Immature natural killer cell (primary cell): ENCODE data around the gene AKAP14. TPM values are rescaled to one million over a fixed set of nuclear protein-coding genes. Genes with fewer than 3 reads are reported as not detected.
"Not testable (repeated sequence)": the region's sequence is repeated elsewhere in the genome, so short reads cannot be mapped to it uniquely, and the experiment has no call there.

ENCODE experiments used
- DNase-seq, 3 donors: peaks; one replicate each; pipeline ENCODE4 v3.0.0; 2022; ENCODE audit warnings: mixed read lengths in 1 of 3
- H3K27ac Mint-ChIP-seq, 6 donors: one replicate each; pipeline ENCODE4 v1.8.0; 2020; ENCODE audit warnings: mixed read lengths in 6 of 6, mild to moderate bottlenecking in 5 of 6, inconsistent platforms in 4 of 6, moderate library complexity in 3 of 6
- H3K27me3 Mint-ChIP-seq, 3 donors: one replicate each; pipeline ENCODE4 v1.8.0; 2020 to 2021; ENCODE audit warnings: low read depth in 3 of 3, mild to moderate bottlenecking in 3 of 3, mixed read lengths in 3 of 3, moderate library complexity in 3 of 3, inconsistent platforms in 1 of 3
- H3K36me3 Mint-ChIP-seq, 3 donors: one replicate each; pipeline ENCODE4 v1.8.0; 2020; ENCODE audit warnings: mixed read lengths in 3 of 3, inconsistent platforms in 2 of 3, mild to moderate bottlenecking in 2 of 3
- H3K4me1 Mint-ChIP-seq, 2 donors: one replicate each; pipeline ENCODE4 v1.8.0; 2020; ENCODE audit warnings: inconsistent platforms in 2 of 2, mild to moderate bottlenecking in 2 of 2, mixed read lengths in 2 of 2, moderate library complexity in 1 of 2
- H3K4me3 Mint-ChIP-seq, 5 donors: one replicate each; pipeline ENCODE4 v1.8.0; 2020; ENCODE audit warnings: mild to moderate bottlenecking in 5 of 5, mixed read lengths in 5 of 5, inconsistent platforms in 3 of 5, moderate library complexity in 3 of 5
- H3K9me3 Mint-ChIP-seq, 6 donors: one replicate each; pipeline ENCODE4 v1.8.0; 2020; ENCODE audit warnings: mild to moderate bottlenecking in 6 of 6, mixed read lengths in 6 of 6, inconsistent platforms in 4 of 6, moderate library complexity in 3 of 6
- polyA plus RNA-seq, 3 donors: library from polyadenylated mRNA; unstranded; fragments of 300-500 nt; fragmentation: Illumina TruSeq; gene quantifications; one replicate each; pipeline ENCODE4 v1.2.3, GENCODE V29; 2021

AKAP14 gene
- polyA plus RNA-seq, 3 donors from 2014 or later: not detected

DNA sequence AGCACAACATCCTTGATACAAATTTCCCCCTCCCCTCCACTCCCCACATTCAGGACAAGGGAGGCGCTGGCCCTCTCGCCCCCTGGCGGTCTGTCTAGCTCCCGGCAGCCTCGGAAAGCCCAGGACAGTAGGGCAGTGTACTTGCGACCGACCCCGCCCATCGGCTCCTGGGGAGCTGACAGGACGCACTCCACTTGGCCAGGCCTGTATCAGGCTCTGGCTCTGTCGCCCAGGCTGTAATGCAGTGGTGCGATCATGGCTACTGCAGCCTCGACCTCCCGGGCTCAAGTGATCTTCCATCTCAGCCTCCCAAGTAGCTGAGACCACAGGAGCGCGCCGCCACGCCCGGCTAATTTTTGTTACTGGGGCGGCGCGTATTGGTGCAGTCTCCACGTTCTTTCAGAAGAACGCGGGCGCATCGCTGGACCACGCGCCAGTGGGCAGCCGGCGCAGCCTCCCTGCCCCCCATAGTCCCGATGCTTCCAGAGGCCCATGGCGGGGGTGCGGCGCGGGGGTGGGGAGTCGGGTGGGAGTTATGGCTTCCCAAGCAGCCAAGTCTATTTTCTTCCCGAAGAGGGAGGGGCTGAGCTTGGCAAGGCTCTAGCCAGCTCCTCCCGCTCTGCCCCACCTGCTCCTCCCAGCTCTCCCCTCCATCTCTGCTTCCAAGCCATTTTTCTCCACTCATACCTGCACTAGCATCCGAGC is 7.8 kb upstream of the AKAP14 start:
- H3K9me3 Mint-ChIP-seq: peaks cover 0 to 2% (median 0%) of the 10 kb centered on the region in 6 donors
- no peaks in the 10 kb centered on the region for H3K36me3 Mint-ChIP-seq
- H3K4me1 Mint-ChIP-seq: peaks cover 13 to 14% of the 10 kb centered on the region in 2 donors
- no peak overlapping the region for H3K27ac Mint-ChIP-seq
- peak; percentile 43 to 59 (median 46) for DNase-seq
- peak overlapping the region in 3 of 5 donors; percentile 36 to 60 (median 55) for H3K4me3 Mint-ChIP-seq
- peaks cover 0 to under 1% (median 0%) of the 10 kb centered on the region in 3 donors for H3K27me3 Mint-ChIP-seq

DNA sequence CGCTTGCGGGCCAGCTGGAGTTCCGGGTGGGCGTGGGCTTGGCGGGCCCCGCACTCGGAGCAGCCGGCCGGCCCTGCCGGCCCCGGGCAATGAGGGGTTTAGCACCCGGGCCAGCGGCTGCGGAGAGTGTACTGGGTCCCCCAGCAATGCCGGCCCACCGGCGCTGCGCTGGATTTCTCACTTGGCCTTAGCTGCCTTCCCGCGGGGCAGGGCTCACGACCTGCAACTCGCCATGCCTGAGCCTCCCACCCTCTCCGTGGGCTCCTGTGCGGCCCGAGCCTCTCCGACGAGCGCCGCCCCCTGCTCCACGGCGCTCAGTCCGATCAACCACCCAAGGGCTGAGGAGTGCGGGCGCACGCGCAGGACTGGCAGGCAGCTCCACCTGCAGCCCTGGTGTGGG is 5.1 kb upstream of the AKAP14 start:
- not testable (repeated sequence) for H3K4me3 Mint-ChIP-seq, H3K36me3 Mint-ChIP-seq, H3K27ac Mint-ChIP-seq, DNase-seq, H3K9me3 Mint-ChIP-seq, H3K27me3 Mint-ChIP-seq
- peaks cover 12 to 14% of the 10 kb centered on the region in 2 donors for H3K4me1 Mint-ChIP-seq

DNA sequence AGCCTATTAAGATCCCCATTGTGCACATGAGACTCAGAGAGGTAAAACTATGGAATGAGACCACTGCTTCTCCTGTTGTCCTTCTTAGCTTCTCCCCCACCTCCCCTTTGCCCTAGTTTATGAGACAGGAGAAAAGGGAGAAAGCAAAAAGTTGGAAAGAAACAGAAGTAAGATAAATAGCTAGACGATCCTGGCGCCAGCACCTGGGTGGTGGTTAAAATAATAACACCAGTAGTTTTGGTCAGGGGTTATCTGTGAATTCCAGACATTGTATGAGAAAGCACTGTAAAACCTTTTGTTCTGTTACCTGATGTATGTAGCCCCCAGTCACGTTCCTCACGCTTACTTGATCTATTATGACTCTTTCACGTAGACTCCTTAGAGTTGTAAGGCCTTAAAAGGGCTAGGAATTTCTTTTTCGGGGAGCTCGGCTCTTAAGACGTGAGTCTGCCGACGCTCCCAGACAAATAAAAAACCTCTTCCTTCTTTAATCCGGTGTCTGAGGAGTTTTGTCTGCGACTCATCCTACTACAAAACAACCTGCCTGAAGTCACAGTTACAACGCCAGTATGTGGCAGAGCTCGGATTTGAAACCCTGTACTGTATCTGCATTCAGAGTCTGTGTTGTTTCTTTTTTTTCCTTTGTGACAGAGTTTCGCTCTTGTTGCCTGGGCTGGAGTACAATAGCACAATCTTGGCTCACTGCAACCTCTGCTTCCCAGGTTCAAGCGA is 3.6 kb upstream of the AKAP14 start:
- not testable (repeated sequence) for H3K4me1 Mint-ChIP-seq, DNase-seq, H3K4me3 Mint-ChIP-seq, H3K27ac Mint-ChIP-seq, H3K27me3 Mint-ChIP-seq, H3K9me3 Mint-ChIP-seq, H3K36me3 Mint-ChIP-seq

DNA sequence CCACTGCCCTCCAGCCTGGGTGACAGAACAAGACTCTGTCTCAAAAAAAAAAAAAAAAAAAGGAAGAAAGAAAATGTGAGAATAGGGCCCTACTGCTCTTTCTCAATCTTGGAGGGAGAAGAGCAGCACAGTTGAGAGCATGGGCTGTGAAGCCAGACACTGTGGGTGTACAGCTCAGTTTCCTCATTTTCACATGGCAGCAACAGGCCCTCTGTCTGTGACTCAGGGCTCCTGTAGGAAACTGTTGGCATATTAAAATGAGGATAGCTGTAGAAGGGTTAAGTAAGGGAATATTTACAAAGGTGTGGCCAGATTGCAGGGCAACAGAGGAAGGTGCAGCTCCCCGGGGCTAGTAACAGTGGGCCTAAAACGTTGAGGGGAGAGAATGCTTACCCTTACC is 3.4 kb downstream of the AKAP14 start:
- no peak overlapping the region for H3K27ac Mint-ChIP-seq
- H3K27me3 Mint-ChIP-seq: peaks cover 0 to 1% (median 0%) of the 10 kb centered on the region in 3 donors
- H3K4me1 Mint-ChIP-seq: no peaks in the 10 kb centered on the region
- H3K36me3 Mint-ChIP-seq: no peaks in the 10 kb centered on the region
- no peak for DNase-seq
- H3K9me3 Mint-ChIP-seq: no peaks in the 10 kb centered on the region
- no peak overlapping the region for H3K4me3 Mint-ChIP-seq

DNA sequence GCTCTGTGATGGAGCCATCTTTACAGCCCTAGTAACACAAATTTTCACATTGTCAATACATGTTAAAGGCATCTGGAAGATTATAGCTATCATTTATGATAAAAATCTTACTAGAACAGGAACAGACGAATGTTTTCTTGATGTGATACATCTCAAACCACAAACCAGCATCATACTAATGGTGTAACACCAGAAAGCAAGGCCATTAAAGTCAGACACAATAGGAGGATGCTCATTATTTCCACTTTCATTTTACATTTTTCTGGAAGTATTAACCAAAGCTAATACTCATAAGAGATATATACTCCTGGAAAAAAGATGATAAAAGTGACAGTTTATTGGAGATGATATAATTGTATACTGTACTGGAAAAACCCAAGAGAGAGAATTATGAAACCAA is 5.3 kb downstream of the AKAP14 start:
- Mint-ChIP-seq H3K9me3 (no peaks in the 10 kb centered on the region), H3K4me1 (no peaks in the 10 kb centered on the region), H3K4me3 (no peak overlapping the region), H3K27ac (no peak overlapping the region), H3K27me3 (peaks cover 0 to 1% (median 1%) of the 10 kb centered on the region in 3 donors), H3K36me3 (no peaks in the 10 kb centered on the region)
- DNase-seq: no peak

DNA sequence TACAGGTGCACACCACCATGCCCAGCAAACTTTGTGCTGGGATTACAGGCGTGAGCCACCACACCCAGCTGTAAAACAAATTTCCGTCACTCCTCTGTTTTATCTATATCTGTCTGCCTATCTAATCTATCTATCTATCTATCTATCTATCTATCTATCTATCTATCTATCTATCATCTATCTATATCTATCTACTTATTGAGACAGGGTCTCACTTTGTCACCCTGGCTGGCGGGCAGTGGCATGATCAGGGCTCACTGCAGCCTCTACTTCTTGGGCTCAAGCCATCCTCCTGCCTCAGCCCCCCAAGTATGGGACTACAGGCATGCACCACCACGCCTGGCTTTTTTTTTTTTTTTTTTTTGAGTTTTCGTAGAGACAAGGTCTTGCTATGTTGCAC is 20.6 kb downstream of the AKAP14 start:
- no peak overlapping the region for H3K4me3 Mint-ChIP-seq
- H3K9me3 Mint-ChIP-seq: no peaks in the 10 kb centered on the region
- H3K36me3 Mint-ChIP-seq: peaks cover 0 to 4% (median 0%) of the 10 kb centered on the region in 3 donors
- H3K4me1 Mint-ChIP-seq: no peaks in the 10 kb centered on the region
- H3K27ac Mint-ChIP-seq: no peak overlapping the region
- H3K27me3 Mint-ChIP-seq: peaks cover 0 to 4% (median 0%) of the 10 kb centered on the region in 3 donors
- DNase-seq: no peak

DNA sequence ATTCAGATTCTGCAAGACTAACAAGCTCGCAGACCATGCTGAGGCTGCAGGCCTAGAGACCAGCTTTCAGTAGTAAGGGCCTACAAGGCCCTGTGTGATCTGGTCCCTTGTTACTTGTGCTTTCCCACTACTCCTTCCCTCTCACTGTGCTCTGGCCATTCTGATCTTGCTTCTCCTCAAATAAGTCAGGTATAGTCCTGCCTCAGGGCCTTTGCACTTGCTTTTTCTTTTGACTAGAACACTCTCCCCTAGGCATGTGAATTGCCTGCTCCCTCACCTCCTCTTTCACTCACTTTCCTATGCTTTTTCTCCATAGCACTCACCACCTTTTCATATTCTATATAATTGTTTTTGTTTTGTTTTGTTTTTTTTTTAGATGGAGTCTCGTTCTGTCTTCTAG is 22.2 kb downstream of the AKAP14 start:
- Mint-ChIP-seq H3K4me3 (no peak overlapping the region), H3K9me3 (no peaks in the 10 kb centered on the region), H3K27me3 (peaks cover 0 to 4% (median 0%) of the 10 kb centered on the region in 3 donors), H3K27ac (no peak overlapping the region), H3K4me1 (no peaks in the 10 kb centered on the region), H3K36me3 (peaks cover 0 to 4% (median 0%) of the 10 kb centered on the region in 3 donors)
- no peak for DNase-seq

DNA sequence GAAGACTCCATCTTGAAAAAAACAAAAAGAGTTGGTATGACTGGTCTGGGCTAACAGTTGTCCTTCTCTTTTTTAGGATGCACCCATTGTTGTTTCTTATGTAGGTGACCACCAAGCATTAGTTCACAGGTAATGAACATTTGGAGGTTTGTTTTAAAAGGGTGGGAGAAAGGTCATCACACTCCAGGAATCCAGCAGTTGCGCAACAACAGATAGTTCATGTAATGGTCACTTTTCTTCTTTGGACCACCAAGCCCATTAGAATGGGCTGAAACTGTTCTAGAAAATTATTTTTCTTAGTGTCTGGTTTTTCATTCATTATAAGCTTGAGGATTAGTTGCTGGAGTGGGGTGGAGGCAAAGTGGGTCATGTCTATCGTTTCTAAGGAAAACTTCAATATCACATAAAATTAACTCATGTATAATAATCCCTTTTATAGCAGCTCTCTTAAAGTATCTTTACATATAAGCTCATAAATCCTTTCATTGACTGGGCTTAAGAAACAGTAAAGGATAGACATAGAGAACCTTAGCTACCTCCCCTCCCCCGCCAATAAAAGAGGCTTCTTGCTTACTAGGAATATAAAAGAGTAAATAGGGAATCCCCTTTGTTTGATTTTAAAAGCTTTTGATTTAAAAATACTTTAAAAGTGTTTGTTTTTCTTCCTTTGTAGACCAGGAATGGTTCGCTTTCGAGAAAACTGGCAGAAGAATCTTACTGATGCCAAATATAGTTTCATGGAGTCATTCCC is 24.3 kb downstream of the AKAP14 start:
- Mint-ChIP-seq H3K36me3 (peaks cover 0 to 4% (median 1%) of the 10 kb centered on the region in 3 donors), H3K27ac (no peak overlapping the region), H3K9me3 (no peaks in the 10 kb centered on the region), H3K27me3 (peaks cover 0 to 4% (median 0%) of the 10 kb centered on the region in 3 donors), H3K4me3 (no peak overlapping the region), H3K4me1 (no peaks in the 10 kb centered on the region)
- DNase-seq: no peak

DNA sequence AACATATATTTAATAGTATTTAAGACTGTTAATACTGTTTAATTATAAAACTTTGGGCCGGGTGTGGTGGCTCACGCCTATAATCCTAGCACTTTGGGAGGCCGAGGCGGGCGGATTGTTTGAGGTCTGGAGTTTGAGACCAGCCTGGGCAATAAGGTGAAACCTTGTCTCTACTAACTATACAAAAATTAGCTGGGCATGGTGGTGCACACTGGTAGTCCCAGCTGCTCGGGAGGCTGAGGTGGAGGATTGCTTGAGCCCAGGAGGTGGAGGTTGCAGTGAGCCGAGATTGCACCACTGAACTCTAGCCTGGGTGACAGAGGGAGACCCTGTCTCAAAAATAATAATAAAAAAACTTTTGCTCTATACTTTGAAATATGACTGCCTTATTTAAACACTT is 26.7 kb downstream of the AKAP14 start:
- H3K36me3 Mint-ChIP-seq: peaks cover 3 to 10% (median 5%) of the 10 kb centered on the region in 3 donors
- DNase-seq, H3K4me3 Mint-ChIP-seq, H3K4me1 Mint-ChIP-seq, H3K27ac Mint-ChIP-seq, H3K9me3 Mint-ChIP-seq, H3K27me3 Mint-ChIP-seq: not testable (repeated sequence)

DNA sequence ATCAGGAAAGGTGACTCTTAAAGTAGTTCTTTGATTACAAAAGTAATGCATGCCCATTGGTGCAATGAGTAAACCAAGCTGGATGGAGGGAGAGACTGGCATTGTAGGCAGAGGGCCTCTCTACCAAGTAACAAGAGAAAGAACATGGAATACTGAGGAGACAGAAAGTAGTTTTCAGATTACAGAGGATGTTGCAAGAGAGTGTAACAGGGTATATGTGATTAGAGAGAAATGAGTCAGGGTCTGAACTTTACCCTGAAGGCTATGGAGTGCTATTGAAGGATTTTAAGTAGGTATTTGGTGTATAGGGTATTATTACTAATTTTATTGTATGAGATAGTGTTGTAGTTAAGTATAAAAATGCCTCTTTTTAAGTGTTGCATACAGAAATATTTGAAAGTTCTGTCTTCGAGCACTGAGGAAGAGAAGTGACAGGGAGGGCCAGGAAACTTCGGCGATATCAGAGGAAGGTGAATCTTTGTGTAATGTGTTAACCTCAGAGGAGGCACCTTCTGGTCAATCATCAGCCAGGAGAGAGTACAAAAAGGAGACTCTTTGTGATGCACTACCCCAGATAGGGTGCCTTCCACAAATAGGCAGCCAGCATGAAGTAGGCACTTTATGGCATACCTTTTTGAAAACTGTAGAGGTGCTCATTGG is 39.7 kb downstream of the AKAP14 start:
- no peak for DNase-seq
- no peaks in the 10 kb centered on the region for H3K4me1 Mint-ChIP-seq
- H3K36me3 Mint-ChIP-seq: peaks cover 4 to 17% (median 10%) of the 10 kb centered on the region in 3 donors
- no peak overlapping the region for H3K27ac Mint-ChIP-seq
- H3K9me3 Mint-ChIP-seq: no peaks in the 10 kb centered on the region
- H3K27me3 Mint-ChIP-seq: peaks cover 0 to 6% (median 0%) of the 10 kb centered on the region in 3 donors
- no peak overlapping the region for H3K4me3 Mint-ChIP-seq

DNA sequence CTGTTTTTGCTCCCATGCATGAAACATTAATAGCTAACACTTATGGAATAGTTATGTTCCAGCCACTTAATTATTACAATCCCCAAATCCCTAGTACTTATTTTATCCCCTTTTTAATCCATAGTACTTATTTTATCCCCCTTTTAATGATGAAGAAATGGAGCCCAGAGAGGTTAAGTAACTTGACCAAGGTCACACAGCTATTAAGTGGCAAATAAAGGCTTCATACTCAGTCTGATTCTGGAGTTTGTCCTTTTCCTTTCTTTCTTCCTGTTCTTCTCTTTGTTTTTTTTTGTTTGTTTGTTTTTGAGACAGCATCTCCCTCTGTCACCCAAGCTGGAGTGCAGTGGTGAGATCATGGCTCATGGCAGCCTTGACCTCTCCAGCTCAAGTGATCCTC is 45.6 kb downstream of the AKAP14 start:
- no peak for DNase-seq
- H3K9me3 Mint-ChIP-seq: peaks cover 0 to 1% (median 0%) of the 10 kb centered on the region in 6 donors
- H3K4me1 Mint-ChIP-seq: peaks cover 17 to 22% of the 10 kb centered on the region in 2 donors
- peaks cover 0 to 2% (median 2%) of the 10 kb centered on the region in 3 donors for H3K27me3 Mint-ChIP-seq
- H3K27ac Mint-ChIP-seq: peak overlapping the region in 1 of 6 donors; percentile 61
- no peaks in the 10 kb centered on the region for H3K36me3 Mint-ChIP-seq
- peak overlapping the region in 3 of 5 donors; percentile 7 to 40 (median 10) for H3K4me3 Mint-ChIP-seq

DNA sequence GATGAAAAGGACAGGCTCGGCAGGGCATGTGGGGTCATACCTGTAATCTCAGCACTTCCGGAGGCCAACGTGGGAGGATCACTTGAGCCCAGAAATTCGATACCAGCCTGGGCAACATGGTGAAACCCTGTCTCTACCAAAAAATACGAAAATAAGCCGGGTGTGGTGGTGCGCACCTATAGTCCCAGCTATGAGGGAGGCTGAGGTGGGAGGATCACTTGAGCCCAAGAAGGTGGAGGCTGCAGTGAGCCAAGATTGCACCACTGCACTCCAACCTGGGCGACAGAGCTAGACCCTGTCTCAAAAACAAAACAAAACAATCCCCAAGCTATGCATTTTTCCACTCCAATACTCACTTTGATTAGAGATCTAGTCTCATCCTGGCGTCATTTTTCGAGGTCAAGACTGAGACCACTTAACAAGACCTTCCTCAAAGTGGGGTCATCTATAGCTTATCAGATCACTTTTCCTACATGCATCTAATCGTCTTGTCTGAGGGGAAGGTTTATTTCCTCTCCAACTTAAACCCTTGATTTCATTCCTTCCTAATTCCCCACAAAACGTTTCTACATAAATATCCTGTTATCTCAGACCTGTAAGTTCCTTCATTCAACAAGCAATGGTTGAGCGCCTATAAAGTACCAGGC is 46.6 kb downstream of the AKAP14 start:
- no peak for DNase-seq
- no peaks in the 10 kb centered on the region for H3K36me3 Mint-ChIP-seq
- peaks cover 0 to 1% (median 0%) of the 10 kb centered on the region in 6 donors for H3K9me3 Mint-ChIP-seq
- H3K27ac Mint-ChIP-seq: peak overlapping the region; percentile 92 to 97 (median 94)
- peak overlapping the region; percentile 87 to 99 (median 90) for H3K4me3 Mint-ChIP-seq
- peaks cover 17 to 22% of the 10 kb centered on the region in 2 donors for H3K4me1 Mint-ChIP-seq
- peaks cover 0 to 2% (median 2%) of the 10 kb centered on the region in 3 donors for H3K27me3 Mint-ChIP-seq

DNA sequence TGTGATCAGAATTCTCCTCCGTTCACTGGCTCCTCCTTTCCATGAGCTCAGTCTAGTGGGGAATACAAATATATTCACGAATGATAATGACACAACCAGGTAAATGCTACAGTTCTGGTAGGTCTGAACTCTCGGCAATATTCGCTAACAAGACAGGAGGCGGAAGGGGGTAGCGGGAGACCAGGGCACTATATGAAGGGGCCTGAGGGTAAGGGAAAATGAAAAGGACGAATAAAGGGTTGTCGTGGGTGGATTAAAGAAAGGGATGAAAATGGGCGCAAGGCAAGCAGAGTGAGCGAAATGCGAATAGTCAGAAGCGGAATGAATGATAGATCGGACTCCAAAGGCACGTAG is 47.1 kb downstream of the AKAP14 start:
- peaks cover 0 to 1% (median 0%) of the 10 kb centered on the region in 6 donors for H3K9me3 Mint-ChIP-seq
- H3K27me3 Mint-ChIP-seq: peaks cover 0 to 2% (median 2%) of the 10 kb centered on the region in 3 donors
- DNase-seq: peak in 1 of 3 donors; percentile 1
- H3K27ac Mint-ChIP-seq: peak overlapping the region; percentile 92 to 97 (median 94)
- peaks cover 17 to 22% of the 10 kb centered on the region in 2 donors for H3K4me1 Mint-ChIP-seq
- H3K4me3 Mint-ChIP-seq: peak overlapping the region; percentile 87 to 99 (median 90)
- no peaks in the 10 kb centered on the region for H3K36me3 Mint-ChIP-seq
